ENCODE data around the gene CARMIL1. TPM values are rescaled to one million over a fixed set of nuclear protein-coding genes. Genes with fewer than 3 reads are reported as not detected.

Gene CARMIL1
- total RNA-seq, 4 donors from 2014 or later, result 11.8 to 23.2 (median 17.1) TPM

DNA sequence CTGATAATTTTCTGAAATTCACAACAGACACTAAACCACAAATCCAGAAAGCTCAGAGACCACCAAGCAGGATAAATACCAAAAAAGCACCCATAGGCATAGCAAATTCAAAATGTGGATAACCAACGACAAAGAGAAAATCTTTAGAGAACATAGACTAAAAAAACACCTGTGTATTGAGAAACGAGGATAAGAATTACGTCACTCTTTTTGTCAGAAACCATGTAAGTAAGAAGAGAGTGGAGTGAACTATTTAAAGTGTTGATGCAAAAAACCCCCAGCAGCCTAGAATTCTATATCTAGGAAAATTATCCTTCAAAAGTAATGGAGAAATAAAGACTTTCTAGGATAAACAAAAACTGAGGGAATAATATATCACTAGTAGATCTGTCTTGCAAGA lies 245.9 kb downstream of the CARMIL1 start:
- intact Hi-C loops (cut with DNase I; ENCODE audit: low total_unique reads), result no loop called here
- TF ChIP-seq, protein P1, sequence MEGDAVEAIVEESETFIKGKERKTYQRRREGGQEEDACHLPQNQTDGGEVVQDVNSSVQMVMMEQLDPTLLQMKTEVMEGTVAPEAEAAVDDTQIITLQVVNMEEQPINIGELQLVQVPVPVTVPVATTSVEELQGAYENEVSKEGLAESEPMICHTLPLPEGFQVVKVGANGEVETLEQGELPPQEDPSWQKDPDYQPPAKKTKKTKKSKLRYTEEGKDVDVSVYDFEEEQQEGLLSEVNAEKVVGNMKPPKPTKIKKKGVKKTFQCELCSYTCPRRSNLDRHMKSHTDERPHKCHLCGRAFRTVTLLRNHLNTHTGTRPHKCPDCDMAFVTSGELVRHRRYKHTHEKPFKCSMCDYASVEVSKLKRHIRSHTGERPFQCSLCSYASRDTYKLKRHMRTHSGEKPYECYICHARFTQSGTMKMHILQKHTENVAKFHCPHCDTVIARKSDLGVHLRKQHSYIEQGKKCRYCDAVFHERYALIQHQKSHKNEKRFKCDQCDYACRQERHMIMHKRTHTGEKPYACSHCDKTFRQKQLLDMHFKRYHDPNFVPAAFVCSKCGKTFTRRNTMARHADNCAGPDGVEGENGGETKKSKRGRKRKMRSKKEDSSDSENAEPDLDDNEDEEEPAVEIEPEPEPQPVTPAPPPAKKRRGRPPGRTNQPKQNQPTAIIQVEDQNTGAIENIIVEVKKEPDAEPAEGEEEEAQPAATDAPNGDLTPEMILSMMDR (IDR thresholded peaks at IDR 0.05), result no peak
- no peak for TF ChIP-seq POLR2A (IDR thresholded peaks at IDR 0.05)
- DNase-seq, result no peak
- H3K27me3 ChIP-seq, result no peaks in the 10 kb centered on the region
- H3K27ac ChIP-seq, result no peak overlapping the region
- H3K4me1 ChIP-seq, result no peaks in the 10 kb centered on the region
- no peak overlapping the region for H3K4me3 ChIP-seq
- no peaks in the 10 kb centered on the region for H3K9me3 ChIP-seq
- H3K36me3 ChIP-seq, result no peaks in the 10 kb centered on the region

DNA sequence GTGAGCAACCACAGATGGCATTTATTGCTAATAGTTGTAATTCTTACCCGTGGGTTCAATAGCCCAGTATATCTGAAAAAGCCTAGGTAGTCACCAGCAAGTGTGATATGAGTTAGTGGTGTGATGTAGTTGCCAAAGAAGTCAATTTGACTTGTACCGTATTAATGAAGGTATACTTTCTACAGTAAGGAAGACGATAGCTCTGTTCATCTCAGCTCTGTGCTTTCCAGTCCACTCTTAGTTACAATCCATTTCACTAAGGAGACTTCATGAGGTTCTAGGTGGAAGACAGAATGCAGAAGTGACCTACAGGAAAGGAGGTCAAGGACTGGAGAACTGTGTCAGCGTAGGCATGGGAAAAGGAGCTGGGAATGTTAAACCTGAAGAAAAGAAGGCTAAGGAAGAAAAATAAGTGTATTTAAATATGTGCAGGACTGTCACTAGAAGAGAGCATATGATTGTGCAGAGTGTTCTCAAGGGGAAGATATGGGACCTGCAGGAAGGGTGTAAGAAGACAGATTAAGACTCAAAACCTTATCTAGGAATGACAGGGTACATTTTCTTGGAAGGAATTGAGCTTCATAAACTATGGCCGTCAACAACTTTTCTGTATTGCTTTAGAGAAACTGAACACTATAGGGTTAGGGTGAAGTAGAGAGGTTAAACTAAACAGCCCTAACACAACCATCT lies 255.9 kb downstream of the CARMIL1 start:
- no peaks in the 10 kb centered on the region for H3K9me3 ChIP-seq
- no peaks in the 10 kb centered on the region for H3K27me3 ChIP-seq
- H3K4me1 ChIP-seq, result no peaks in the 10 kb centered on the region
- TF ChIP-seq, protein P1 (IDR thresholded peaks at IDR 0.05), result no peak
- no peak for TF ChIP-seq POLR2A (IDR thresholded peaks at IDR 0.05)
- H3K27ac ChIP-seq, result no peak overlapping the region
- H3K36me3 ChIP-seq, result no peaks in the 10 kb centered on the region
- H3K4me3 ChIP-seq, result no peak overlapping the region
- intact Hi-C loops (cut with DNase I; ENCODE audit: low total_unique reads), result no loop called here
- DNase-seq, result no peak

DNA sequence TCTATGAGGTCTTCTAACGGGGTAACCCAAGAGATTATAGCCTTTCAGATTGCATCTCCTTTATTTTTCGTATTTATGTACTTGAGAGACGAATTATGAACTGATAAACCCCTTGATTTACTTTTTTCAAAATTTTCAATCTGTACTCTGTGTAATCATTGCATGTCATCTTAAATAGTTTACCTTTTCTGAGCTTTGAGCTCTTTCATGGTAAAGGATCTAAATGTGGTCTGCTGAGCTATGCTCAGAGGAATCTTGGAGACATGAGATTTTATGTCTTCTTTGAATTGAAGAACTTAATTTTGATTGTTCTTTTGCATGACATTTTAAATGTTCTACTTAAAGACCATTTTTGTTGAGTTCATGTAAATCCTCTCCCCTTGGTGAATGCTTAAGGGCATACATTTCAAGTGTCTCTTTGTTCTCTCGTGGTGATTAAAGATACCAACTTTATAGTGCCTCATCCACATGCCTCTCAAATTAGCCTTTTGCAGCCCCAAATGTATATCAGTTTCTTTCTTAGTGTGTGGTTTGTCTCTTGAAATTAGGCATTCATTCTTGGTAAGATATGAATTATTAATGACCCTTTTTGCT lies 256.6 kb downstream of the CARMIL1 start:
- Histone ChIP-seq H3K27me3 (no peaks in the 10 kb centered on the region), H3K4me1 (no peaks in the 10 kb centered on the region), H3K9me3 (no peaks in the 10 kb centered on the region), H3K4me3 (no peak overlapping the region), H3K27ac (no peak overlapping the region), H3K36me3 (no peaks in the 10 kb centered on the region)
- DNase-seq, result no peak
- intact Hi-C loops (cut with DNase I; ENCODE audit: low total_unique reads), result no loop called here
- no peak for TF ChIP-seq POLR2A (IDR thresholded peaks at IDR 0.05)
- TF ChIP-seq, protein P1 (IDR thresholded peaks at IDR 0.05), result no peak

DNA sequence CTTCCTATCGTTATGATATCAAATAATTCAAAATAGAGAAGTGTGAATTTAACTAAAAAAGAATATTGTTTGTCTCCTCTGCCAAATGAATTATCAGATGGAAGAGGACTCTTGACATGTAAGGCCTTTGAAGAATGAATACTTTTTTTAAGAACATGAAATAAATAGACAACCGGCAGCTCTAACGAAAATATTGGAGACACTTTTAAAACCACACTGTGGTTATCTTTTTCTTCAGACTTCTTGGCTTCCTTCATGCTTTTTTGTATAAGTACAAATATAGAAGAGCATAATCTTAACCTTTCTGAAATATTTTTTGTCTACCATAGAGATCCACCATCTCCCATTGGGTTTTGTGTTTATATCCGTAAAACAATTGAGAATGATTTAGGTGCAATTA lies 257.6 kb downstream of the CARMIL1 start:
- no peaks in the 10 kb centered on the region for H3K4me1 ChIP-seq
- no peak overlapping the region for H3K4me3 ChIP-seq
- H3K27ac ChIP-seq, result no peak overlapping the region
- H3K9me3 ChIP-seq, result no peaks in the 10 kb centered on the region
- no peaks in the 10 kb centered on the region for H3K36me3 ChIP-seq
- TF ChIP-seq POLR2A (IDR thresholded peaks at IDR 0.05), result no peak
- TF ChIP-seq, protein P1 (IDR thresholded peaks at IDR 0.05), result no peak
- DNase-seq, result no peak
- no peaks in the 10 kb centered on the region for H3K27me3 ChIP-seq
- intact Hi-C loops (cut with DNase I; ENCODE audit: low total_unique reads), result no loop called here

DNA sequence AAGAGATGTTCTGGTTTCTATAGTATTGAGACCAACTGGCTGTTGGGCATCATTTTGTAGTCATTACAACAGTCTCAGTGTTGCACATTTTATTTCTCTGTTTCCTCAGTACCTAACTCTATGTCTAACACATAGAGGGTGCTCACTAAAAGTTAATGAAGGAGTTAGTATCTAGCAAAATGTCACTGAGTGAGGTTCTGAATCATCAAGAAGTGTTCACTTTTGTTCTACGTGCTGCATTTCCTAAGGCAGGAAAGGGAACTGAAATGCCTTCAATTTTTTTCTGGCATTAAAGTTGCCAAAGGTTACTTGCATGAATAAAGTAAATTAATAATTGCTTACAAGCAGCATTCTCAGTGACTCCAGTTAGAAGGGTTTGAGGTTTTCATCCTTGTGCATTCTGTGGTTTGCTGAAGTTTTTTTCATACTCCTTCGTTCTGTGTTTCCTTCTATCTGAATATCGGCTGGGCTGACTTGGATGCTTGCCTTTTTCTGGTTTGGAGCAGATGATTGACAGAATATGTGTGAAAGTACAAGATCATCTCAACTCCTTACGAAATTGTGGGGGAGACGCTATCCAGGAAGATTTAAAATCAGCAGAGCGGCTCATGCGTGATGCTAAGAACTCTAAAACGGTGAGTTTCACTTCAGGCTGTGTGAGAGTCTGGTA lies 258.3 kb downstream of the CARMIL1 start:
- intact Hi-C loops (cut with DNase I; ENCODE audit: low total_unique reads), result no loop called here
- H3K36me3 ChIP-seq, result no peaks in the 10 kb centered on the region
- H3K4me3 ChIP-seq, result no peak overlapping the region
- H3K27ac ChIP-seq, result no peak overlapping the region
- no peak for TF ChIP-seq POLR2A (IDR thresholded peaks at IDR 0.05)
- TF ChIP-seq, protein P1 (IDR thresholded peaks at IDR 0.05), result no peak
- H3K4me1 ChIP-seq, result no peaks in the 10 kb centered on the region
- peak in 1 of 2 donors; percentile 24 for DNase-seq
- no peaks in the 10 kb centered on the region for H3K27me3 ChIP-seq
- H3K9me3 ChIP-seq, result no peaks in the 10 kb centered on the region
